Inferior parietal cortex (tissue), 1 donor: ENCODE results near the gene ACAP2.
"Not testable (repeated sequence)": the region's sequence is repeated elsewhere in the genome, so short reads cannot be mapped to it uniquely, and the experiment has no call there.

ENCODE experiments used
- DNase-seq: peaks from one replicate; pipeline ENCODE4 v3.0.0-alpha.2; 2016; ENCODE audit errors: extremely low spot score

Gene ACAP2

GRCh38 chr3:195247086-195247862 is 195.5 kb downstream of the ACAP2 start:
- DNase-seq = no peak

- DNase-seq = no peak
Observed at GRCh38 chr3:195246581-195246995, 196.2 kb downstream of the ACAP2 start.

DNA sequence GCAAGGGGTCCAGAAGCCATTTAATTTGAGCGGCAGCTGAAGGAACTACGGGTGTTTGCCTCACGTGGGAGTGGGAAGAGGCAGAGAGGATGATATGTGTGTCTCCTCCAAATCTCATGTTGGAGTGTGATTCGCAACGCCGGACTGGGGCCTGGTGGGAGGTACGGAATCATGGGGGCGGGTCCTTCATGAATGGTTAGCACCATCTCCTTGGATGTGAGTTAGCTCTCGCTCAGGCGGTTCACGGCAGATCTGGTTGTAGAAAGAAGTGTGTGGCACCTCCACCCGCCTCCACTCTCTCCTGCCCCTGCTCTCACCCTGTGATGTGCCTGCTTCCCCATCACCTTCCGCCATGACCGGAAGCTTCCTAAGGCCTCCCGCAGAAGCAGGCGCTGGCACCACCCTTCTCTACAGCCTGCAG is 197.3 kb downstream of the ACAP2 start:
- no peak for DNase-seq

DNA sequence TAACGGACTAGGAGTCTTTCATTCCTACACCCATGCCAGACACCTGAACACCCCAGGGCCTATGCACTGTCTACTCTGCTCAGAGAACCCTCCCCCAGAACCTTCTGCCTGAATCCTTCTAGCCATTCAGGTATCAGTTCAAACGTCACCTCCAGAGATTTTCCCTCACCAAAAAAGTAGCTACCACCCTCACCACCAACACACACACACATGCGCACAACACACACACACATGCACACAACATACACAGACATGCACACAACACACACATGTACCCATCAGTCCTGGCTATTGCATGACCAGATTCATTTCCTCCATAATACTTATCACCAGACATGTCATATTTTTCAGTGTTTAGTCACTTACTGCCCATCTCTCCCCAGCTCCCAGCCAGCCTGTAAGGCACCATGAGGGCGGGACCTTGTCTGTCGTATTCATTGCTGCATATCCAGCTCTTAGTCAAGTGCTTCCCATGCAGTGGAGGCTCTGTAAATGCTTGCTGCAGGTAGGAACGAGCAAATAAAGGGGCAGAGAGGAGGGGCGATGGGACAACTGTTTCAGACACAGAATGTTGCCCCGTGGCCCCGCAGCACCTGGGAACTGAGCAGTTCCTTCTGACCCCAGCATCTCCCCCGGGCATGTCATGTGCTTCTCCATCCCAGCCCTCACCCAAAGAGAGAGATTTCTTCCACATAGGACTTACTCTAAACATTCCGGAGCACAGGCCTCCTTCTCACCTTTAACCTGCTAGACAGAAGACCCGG is 201.0 kb downstream of the ACAP2 start:
- no peak for DNase-seq

- DNase-seq = no peak
Observed at GRCh38 chr3:195240939-195241338, 201.9 kb downstream of the ACAP2 start.

GRCh38 chr3:195240171-195240701 is 202.6 kb downstream of the ACAP2 start:
- no peak for DNase-seq

GRCh38 chr3:195239121-195239520 is 203.7 kb downstream of the ACAP2 start:
- no peak for DNase-seq

DNA sequence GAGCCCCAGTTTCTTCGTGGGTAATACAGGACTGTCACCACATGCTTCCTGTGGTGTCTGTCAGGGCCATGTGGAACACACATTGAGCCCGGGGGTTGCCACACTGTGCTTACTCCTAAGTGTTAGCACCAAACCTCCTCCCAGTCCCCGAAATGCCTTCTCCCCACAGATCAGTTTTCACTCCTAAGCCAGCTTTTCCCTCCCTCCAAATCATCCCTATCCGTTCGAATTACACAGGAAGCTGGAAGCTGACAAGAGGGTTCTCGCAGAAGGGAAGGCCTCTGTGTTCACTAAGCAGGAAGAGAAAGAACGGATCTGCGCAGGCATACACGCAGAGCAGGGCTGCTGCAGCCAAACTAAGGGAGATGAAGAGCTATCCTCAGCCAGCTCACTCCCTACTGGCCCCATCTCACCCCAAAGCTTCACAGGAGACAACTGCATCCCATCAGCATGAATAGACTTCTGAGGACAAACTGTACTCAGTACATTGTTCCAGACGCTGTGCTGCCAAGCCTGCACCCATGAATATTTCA is 204.2 kb downstream of the ACAP2 start:
- no peak for DNase-seq

DNA sequence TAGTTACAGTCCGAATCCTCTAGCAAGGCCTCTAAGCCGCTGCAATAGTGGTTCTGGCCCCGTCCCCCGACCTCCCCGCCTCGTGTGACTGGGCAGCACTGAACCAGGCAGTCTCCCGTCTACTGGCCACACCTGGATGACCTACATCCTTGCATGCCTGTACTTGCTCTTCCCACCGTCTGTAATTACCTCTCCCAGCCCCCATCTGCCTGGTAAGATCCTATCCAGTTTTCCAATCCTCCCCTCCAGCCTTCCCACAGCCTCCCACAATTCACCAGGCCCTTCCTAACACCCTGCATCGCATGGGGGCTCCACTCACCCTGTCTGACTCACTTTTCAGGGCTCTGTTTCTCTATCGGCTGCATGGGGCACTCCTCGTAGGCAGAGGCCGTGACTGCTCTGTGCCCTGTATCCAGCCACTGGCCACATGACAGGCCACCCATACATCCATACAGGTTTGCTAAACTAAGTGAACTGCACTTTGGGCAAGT is 204.7 kb downstream of the ACAP2 start:
- DNase-seq = no peak

DNA sequence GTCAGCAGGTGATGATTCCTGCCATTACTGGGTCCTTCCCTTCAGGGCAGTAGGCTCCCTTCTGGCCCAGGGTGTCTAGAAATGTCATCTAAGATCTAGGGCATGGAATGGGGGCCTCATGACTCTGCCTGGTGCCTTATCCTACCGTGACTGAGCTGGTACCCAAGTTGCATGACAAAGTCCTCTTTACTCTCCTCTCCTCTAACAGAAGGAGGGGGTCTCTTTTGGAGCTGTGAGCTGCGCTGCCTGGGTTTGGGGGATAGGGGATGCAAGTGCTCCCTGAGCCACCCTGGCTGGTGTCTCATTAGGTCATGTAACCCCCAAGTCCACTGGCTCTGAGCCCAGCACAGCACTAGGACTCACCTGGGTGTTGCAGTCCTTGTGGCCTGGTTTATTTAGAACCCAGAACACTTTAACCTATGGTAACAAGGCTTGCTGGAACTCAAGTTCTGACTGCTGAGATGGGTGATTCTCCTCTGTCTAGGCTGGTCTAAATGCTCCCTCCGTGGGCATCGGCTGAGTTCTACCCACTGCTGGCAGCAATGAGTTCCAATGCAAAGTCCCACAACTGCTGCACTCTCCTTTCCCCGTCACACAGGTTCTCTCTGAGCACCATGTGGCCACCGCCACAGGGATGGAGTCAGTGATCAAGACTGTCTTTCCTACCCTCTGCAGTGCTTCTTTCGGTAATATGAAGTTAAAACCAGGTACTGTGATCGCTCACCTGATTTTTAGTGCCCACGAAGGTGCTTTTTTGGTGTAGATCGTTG is 205.8 kb downstream of the ACAP2 start:
- DNase-seq = no peak

DNA sequence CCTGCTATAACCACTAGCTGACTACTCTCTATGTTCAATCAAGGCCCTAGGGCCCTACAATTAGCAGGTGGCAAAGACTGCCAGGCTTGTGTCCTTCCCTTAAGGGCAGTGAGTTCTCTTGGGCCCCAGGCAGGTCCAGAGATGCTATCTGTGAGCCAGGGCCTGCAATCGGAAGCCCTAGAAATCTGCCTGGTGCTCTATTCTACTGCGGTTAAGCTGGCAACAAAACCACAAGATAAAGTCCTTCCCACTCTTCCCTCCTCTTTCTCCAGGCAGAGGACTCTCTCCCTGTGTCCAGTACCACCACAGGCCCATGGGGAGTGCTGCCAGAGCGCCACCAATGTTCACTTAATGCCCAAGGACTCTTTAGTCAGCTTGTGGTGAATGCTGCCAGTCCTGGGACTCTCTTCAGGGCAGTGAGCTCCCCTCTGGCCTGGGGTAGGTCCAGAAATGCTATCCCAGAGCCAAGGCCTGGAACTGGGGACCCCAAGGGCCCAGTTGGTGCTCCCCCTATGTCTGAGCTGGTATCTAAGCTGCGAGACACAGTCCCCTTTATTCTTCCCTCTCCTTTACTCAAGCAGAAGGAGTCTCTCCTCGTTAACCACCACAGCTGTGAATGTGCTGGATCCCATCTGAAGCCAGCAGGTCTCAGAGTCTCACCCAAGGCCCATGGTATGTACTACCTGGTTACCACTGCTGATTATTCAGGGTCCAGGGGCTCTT is 206.6 kb downstream of the ACAP2 start:
- DNase-seq = no peak

DNA sequence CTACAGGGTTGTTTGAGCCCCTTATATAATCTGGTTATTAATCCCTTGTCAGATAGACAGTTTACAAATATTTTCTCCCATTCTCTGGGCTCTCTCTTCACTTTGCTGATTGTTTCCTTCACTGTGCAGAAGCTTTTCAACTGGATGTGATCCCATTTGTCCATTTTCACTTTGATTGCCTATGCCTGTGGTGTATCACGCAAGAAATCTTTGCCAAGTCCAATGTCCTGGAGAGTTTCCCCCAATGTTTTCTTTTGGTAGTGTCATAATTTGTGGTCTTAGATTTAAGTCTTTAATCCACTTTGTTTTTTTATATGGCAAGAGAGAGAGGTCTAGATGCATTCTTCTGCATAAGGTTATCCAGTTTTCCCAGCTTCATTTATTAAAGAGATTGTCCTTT is 212.6 kb downstream of the ACAP2 start:
- no peak for DNase-seq

- DNase-seq = not testable (repeated sequence)
Observed at GRCh38 chr3:195228886-195229285, 213.9 kb downstream of the ACAP2 start.

- no peak for DNase-seq
Observed at GRCh38 chr3:195227871-195228270, 214.9 kb downstream of the ACAP2 start.

DNA sequence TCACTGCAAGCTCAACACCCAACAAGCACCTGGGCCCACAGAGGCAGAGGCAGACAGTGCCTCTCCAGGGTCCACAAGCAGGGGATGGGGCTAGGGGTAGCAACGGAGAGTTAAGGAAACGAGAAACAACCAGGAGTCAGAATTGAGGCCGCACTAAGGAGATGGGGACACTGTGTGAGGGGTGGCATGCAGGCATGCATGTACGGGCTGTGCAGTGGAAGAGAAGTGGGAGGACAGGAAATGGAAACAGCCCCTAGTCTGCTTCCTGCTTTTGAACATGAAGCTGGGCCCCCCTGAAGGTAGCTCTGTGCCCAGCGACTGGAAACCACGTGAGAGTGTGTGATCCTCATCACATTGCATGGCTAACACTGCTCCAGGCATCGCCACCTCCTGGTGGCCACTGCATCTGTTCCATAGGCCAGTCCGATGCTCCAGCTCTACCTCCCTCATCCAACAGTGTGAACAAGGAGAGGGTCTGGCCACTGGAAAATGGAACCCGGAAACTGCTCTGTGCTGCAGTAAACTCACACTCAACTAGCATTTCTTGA is 215.8 kb downstream of the ACAP2 start:
- no peak for DNase-seq

DNA sequence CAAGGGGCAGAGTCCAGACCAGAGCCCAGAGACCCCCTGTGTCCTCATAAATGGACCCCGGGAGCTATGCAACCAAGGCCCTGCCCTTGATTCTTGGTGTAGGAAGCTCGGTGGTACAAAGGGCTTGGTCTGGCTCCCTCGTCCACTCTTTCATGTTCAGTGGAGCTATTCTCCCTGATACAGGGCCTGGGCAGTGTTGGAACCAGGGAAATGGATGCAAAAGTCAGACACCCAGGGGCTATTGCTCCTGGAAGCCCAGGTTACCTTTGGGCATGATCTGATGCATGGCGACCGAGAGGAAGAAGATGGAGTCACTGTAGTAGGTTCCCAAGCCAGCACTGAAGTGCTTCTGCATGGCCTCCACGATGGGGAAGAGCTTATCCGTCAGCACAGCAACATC is 216.4 kb downstream of the ACAP2 start:
- DNase-seq = no peak

GRCh38 chr3:195224980-195225580 is 217.7 kb downstream of the ACAP2 start:
- no peak for DNase-seq
